Umbilical cord (tissue), 2 donors: ENCODE data around the gene FBXO31. TPM values are rescaled to one million over a fixed set of nuclear protein-coding genes. Genes with fewer than 3 reads are reported as not detected.

Source experiments
- DNase-seq: peaks from one replicate; pipeline ENCODE4 v3.0.0-alpha.2; 2015; ENCODE audit warnings: low spot score
- total RNA-seq: library from RNA; depleted of rRNA; stranded (reverse); fragments of >200 nt; gene quantifications from one replicate; pipeline ENCODE4 v1.2.3, GENCODE V29; 2014; ENCODE audit warnings: low replicate concordance; ENCODE audit not compliant: insufficient read depth

The FBXO31 gene
- total RNA-seq, 1 donor from 2014 or later, result 33.0 TPM

DNA sequence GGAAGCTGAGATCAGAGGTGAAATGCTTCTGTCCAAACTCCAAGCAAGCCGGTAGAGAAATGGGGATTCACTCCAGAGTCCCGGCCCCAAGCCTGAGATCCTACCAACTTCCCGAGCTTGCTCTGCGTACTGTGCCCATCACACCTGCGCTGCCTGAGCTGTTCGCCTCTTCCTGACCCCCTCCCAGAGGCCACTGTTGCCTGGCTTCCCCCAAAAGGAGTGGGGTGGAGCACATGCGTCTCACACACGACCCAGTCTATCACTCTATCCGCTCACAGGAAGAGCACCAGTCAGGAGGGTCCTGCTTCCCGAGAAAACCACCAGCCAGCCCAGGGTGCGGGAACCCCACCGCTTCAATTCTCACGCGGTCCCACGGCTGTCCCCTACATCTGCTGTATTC is 52.9 kb downstream of the FBXO31 start:
- DNase-seq, result no peak

DNA sequence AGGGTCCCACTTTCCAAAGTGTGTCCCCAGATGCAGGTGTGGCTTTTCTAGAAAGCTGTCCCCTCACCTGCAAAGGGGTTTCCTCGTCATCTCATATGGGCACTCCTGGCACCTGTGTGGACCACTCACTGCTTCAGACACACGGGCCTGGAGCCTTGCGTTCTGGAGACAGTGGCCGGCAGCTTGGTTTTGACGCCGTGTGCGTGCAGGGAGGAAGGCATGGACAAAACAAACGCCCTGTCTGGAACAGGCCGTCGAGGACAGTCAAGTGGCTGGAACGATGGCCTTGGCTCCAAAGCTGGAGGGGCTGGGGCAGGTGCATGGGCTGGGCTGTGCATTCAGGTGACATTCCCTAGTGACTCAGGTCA is 53.3 kb downstream of the FBXO31 start:
- no peak for DNase-seq

DNA sequence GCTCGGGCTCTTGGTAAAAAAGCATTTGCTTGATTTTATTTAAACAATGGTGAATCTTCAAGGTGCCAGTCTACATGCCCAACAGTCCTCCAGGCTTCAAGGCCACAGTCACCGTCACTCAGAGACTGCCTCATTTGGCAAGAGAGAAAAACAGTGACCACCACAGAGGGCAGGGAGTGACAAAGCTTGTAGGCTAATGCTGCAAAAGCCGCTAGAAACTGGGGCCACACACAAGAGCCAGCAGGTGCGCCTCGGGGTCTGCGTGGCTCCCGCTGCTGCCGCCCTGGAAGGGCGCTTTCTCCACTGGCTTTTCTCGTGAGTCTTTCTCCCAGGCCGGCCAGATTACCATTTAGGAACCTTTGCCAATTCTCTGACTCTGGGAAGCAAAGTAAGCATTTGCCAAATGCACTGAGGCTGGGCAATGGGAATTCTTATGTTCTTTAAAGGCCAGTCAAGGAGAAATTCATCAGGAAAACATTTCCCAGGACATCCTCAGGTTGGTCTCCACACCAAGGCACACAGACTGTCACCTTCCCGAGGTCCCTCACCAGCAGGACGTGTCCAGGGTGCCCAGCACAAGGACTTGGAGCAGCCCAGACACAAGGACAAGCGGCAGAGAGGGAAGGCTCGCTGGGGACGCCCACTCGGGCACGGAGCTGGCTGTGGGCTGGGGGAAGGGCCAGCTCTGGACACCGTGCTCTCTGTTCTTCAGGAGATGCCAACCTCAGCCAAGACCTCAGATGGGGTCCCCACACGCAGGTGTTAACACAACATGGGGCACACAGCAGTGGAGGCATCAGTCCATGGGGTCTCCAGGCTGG is 53.9 kb downstream of the FBXO31 start:
- DNase-seq, result no peak

DNA sequence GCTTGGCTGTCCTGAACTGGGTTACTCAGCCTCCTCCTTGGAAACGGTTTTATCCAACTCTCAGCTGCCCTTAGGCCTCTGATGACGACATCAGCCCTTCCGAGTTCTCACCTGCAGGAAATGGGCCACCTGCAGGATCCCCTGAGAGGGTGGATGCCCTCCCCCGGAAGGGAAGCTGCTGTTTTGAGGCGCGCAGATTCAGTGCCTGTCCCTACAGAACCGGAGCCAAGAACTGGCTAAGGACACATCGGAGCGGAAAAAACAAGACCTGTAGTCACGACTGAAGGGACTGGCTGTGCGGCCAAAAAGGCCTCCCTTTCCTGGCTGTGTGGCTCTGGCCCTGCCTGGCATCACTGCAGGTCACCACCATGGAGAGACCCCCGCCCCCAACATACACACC is 54.7 kb downstream of the FBXO31 start:
- DNase-seq, result no peak

DNA sequence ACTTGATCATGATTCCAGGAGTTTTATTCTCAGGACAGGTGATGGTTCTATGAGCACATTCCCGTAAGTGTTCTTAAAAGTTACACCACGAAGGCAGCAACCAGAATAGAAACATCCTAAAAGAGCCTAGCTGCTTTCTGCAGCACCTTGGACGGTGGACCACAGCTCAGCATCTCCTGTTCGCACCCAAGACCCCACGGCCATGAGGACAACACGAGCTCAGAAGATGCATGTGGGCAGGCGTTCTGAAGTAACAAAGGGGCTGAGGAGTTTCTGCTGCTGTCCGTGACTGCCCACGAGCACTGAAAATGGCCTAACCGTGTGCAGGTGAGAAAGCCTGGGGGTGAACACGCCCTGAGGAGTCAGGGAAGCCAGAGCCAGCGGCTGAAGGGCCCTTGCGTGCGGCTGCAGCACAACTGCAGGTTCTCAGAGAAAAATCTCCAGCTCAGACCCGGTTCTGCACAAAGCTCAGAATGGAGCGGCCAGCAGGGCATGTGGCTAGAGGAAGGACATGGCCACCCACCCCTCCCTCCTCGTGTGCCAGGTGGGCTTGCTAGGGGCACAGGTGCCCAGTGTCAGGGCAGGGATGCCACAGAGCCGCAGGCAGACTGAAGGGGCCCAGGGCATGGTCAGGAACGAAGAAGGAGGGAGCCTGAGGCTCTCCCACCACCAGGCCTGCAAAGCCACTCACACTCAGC is 55.6 kb downstream of the FBXO31 start:
- no peak for DNase-seq

DNA sequence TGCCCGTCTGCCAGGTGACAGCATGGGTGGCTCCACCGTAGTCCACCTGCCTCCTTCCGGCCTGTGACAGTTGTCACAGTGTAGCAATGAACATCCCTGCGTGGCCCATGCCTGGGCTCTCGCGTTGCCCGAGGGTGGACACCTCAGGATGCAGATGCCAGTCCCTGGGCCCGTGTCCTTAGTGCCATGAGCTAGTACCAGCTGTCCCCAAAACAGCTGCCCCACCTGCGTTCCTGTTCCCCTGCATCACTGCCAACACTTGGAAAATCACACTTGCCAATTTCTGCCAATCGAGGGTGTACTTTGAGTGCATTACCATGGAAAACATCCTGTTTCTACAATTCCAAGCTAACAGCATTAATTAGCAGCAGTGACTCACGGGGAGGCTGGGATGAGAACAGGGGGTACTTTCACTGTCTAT is 57.4 kb downstream of the FBXO31 start:
- DNase-seq, result no peak

DNA sequence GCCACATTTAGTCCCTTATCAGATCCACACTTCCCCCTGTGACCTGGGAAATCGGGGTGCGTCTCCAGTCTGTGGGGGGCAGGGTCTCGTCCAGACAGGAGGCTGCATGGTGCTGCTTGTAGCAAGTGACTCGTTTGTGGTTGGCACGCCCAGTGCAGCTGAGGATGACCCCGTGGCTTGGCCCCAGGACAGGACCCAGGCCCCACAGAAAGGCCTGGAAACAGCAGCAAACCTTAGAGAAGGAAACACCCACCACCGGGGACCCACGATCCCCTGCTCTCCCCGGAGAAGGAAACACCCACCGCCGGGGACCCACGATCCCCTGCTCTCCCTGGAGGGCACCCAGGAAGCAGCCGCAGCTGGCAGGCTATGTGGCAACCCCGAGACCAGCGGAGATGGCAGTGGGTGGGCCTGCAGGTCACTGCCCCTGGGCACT is 58.1 kb downstream of the FBXO31 start:
- DNase-seq, result no peak

DNA sequence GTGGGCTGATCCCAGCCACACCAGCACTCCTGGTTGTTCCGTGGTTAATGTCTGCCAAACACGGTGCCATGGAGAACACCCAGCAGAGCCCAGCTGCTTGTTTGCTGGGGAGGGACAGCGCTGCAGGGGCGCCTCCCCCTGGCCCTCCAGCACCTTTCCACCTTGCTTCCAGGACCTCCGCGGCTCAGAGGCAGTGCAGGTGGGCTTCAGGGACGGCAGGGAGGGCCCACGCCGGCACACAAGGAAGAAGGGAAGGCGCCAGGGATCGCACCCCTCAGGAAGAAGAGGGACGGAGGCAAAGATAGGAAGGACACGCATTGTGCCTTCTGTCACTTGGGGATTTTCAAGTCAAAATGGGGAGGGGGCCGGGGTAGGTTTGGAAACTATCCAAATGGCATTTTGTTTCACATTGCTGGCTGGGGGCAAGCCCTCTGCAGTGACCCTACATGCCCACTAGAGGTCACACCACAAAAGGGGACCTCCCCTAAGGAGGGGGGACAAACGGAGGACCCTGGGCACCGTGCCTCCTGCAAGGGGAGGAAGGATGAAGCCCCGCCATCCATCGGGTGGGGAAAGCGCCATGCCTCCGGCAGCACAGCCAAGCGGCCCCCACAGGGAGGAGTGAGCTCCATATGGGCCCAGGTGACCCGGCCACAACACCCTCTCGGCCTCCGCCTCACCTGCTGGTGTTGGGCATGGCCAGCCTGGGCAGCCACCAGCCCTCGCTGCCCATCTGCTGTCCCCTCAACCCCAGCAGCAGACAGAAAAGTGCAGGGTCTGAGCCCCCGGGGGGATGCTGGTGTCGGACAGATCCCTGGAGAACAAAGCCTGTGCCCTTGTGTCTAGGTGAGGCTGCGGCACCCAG is 58.9 kb downstream of the FBXO31 start:
- DNase-seq, result peak; percentile 14

DNA sequence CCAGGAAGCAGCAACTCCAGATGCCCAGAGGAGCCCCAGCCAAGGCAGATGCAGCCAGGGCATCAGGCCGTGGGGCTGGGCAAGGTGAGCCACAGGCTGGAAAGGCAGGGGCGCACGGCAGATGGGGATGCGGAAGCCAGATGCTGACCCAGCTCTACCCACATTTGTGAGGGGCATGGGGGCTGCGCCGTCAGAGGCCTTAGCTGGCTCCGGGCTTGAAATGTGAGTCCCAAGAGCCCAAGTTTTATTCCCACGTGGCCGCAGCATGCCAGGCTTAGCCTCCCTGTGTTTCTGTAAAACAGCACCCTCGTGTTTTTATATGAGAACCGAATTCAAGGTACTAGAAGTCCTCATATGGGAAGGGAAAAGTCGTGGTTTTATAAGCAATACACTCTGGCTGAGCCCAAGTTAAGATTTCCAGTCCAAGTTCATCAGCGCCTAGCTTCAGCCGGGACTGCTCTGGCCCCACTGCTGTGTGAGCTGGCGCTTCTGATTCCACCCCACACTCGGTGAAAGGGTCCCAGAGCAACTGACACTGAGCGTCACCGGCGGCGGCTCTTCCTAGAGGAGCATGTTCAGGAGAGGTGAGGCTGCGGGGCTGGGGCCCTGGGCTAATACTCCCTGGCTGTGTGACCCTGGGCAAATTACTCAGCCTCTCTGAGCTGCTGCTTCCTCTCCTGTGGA is 59.7 kb downstream of the FBXO31 start:
- no peak for DNase-seq

DNA sequence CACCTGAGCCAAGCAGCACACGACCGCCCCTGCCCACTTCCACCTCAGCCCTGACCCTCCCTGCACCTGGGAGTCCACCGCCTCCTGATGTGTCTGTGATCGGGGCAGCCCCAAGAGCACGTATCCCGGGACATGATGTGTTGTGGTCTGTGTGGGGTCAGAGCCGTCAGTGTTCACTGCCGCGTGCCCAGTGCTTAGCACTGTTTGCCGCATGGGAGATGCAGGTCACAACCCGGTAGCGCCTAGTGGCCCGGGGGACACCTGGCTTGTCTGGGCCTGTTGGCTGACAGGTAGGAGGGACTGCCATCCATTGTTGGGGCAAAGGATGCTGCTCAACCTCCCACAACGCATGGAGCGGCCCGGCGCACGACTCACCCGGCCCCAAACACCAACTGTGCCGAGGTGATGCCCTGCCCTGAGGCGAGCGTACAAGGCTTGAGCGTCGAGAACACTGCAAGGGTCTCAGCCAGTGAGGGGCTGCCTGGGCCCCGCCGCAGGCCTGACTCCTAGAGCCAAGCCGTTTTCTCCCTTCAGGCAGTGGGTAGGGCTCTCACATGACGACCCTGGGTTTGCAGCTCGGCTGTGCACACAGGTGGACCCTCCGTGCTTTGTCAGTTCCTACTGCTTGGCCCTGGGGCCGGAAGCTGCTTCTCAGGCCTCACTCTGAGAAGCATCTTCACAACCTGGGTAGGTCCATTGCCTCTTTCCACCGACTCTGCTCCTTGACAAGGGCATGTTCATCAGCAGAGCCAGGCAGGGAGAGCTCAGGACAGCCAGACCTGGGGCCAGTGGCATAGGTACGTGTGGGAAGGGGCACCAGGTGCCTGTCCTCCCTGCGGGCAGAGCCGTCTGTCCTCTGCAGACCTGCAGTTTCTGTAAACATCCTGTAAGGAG is 60.5 kb downstream of the FBXO31 start:
- no peak for DNase-seq

DNA sequence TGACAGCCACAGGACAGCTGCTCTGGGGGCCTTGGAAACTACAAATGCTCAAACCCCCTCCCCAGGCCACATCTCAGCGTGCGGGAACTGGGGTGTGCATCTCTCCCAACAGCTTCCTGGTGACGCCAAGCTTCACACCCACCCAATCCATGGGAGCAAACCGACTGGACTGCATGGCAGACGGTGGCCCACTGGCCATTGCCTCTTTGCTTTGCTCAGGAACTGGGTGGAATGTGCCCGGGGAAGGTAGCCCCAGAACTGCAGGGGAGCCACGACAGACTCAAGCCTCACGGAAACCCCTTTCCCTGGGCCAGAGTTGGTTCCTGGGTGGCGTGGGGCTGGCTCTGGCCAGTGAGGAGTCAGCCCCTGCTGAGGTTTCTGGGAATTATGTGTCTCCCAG is 61.2 kb downstream of the FBXO31 start:
- no peak for DNase-seq

DNA sequence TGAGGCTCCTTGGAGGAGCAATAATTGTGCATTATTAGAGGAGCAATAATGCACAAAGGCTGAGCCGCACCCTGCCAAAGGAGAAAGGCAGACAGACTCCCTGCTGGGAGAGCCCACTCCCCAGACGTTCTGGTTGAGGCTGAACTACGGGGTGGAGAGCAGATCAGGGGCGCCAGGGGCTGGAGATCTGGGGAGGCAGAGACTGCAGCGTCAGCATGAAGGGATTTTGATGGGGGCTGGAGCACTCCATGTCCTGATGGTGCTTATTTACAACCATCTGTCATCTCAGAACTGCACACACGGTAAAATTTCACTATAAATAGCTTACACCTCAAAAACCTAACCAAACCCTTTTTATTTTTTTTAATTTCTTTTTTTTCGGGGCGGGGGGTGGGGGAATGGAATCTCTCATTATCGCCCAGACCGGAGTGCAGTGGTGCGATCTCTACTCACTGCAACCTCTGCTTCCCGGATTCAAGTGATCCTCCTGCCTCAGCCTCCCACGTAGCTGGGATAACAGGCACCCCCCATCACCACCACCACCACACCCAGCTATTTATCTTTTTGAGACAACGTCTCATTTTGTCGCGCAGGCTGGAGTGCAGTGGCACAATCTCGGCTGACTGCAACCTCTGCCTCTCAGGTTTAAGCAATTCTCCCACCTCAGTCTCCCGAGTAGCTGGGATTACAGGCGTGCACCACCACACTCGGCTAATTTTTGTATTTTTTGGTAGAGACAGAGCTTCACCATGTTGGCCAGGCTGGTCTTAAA is 62.1 kb downstream of the FBXO31 start:
- no peak for DNase-seq

DNA sequence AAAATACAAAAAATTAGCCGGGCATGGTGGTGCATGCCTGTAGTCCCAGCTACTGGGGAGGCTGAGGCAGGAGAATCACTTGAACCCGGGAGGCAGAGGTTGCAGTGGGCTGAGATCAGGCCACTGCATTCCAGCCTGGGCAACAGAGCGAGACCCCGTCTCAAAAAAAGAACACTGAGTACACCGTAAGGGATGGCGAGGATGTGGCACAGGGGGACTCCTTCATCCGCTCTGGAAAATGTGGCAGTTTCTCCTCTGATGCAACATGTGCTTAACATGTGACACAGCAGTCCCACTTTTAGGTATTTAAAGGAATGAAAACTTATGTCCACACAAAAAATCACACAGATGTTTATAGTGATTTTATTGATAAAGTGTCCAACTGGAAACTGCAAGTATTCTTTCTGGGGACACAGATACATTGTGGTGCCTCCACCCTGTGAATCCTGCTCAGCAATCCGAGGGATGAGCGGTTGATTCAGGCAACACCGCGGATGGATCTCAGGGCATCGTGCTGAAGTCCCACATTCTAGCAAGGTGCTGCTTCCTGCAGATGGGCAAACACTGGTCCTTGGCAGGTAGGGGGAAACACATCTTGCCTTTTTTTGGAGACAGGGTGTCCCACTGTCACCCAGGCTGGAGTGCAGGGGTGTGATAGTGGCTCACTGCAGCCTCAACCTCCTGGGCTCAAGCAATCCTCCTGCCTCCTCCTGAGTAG is 62.9 kb downstream of the FBXO31 start:
- DNase-seq, result no peak

DNA sequence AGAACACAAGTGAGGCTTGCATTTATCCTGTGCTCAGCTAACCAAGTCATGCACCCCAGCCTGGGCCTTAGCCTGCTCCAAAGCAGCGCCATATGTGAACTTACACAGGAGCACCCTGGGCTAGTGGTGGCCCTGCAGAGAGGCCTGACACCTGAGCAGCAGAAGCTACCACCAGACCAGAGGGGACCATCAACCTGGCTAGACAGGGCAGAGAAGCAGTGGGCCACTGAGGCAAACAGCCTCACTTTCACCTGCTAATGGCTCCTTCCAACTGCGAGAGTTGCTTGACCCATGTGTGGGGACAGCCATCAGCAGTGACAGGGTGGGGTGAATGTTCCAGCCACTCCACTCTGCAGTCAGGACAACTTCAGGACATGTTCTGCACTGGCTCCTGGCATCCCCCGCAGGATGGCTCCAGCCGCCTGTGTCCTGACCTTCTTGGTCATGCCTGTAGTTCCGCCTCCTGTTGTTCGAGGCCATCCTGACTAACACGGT is 63.5 kb downstream of the FBXO31 start:
- no peak for DNase-seq

DNA sequence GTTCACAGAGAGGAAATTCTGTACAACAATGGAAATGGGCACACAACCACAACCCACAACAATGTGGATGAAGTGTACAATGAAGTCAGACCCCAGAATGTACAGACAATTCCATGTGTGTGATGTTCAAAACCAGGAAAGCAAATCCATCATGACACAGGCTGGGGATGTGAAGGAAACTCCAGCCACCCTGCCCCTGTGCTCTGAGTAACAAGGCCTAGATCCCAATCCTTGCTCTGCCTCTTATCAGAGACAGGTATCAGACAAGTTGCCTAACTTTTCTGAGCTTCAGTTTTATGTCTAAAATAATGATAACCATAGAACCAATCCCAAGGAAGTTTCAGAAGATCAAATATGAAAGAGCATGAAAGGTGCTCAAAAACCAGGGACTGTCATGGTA is 64.6 kb downstream of the FBXO31 start:
- DNase-seq, result no peak

DNA sequence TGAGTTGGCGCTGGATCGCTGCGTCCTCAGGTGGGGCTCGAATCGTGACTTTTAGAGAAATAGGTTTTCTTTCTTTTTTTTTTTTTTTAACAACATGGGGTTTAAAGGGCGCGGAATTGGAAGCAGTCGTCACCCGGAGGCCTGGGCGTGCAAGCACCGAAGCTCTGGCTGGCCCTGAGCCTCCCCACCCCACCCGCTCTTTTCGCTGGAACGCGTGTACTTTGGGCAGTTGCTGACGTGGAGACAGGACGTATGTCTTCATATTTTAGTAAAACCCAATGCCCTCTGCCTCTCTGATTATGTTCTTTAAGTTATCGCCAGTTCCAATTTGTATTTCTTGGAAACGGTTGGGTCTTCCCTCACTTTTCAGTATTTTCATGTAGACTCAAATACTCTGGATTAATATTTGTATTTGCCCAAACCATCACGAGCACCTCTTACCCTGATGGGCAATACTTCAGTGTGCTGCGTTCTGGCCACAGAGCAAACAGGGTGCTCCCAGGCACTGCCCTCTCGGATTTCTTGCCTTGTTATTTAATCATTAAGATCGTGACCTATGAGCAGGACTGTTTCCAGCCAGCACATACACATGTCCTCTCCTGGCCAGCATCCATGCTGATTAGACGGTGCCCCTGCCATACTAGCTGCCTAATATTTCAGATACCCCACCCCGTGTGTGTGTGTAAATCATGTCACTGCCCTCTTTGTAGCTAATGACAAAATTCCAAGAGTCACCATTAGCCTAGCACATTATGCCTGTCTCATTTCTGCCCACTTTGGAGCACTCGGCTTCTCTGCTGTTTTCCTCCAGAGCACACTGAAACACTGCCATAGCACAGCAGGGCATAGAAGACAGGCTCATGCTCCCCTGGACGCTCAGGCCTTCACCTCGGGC is 65.6 kb downstream of the FBXO31 start:
- peak; percentile 65 for DNase-seq

DNA sequence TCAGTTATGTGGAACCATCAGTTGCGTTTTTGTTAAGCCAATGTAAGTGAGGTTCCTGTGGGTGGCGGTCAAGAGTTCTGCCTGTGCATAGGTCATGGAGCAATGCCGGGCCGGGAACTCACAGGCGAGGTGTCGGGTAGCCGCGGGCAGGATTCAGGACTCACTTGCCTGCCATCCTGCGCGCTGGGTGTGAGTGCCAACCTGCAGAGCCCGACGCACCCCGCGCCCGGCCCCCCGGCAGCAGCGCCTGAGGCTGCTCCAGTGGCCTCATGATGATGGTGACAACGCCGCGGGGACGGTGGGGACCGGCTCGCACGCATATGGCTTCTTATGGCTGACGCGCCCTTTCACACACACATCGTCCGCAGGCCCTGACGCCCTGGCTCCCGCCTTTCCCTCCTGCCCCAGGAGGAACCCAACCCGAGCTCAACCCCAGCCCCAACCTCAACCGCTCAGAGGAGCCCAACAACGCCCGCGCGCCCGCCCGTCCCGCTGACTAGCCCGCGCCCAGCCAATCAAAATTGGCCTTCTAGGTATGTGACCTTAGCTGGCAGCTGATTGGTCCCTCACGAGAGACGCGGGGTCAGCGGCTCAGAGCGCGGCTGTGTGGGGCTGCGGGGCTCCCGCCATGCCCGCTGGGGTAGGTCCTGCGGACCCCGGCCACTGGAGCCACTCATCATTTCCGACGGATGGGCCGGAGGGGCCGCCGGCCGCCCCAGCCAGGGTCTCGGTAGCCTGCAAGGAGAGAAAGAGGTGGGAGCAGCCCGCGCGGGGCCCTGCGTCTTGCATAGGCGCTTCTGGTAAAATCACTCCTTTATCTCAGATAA is 66.4 kb downstream of the FBXO31 start, which contains the start of gene C16orf95:
TSS of gene C16orf95 (minus strand) at position 470 of the 827 bp plus-strand sequence. CDS start at position 320, 150 bp downstream.
- DNase-seq, result peak; percentile 98
